SIG-M5 treated with dmso at 0.1 percent for 504 hours (cell line): ENCODE results near the gene NELL2.

Experiments used
- DNase-seq: peaks from one replicate; lab custom pipeline; 2025; ENCODE audit not compliant: unreplicated experiment; lab: John Stamatoyannopoulos, UW

NELL2 gene

DNA sequence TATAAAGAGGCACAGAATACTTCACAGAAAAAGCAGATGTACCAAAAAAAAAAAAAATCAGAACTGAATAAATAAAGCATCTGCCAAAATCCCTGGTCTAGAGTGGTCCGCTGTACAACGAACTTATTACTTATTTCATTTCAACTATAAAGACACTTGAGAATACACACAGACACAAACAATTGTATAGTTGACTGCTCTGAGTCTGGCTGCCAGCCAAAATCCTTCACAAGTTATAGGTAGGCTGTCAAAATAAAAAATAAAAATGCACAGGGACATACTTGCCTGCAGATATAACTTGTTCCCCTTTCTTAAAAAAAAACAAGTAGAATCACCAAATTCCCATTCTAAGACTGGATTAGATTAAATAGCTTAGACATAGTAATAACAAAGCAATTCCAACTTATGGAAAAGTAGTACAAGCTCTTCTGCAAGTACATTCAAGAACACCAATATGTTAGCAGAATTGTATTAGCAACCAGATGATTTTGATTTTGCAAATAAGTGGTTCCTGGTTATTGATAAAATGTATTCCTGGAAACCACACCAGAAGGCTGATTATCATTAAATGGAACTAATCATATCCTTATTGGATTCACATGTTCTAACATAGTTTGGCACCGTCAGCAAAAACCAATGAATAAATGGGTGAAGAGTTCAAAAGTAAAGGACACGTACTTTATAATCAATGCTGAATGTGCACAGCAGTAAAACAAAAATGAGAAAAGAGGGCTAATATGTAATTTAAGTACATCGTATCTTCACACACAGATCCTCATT lies 248.5 kb downstream of the NELL2 start:
- no peak for DNase-seq

DNA sequence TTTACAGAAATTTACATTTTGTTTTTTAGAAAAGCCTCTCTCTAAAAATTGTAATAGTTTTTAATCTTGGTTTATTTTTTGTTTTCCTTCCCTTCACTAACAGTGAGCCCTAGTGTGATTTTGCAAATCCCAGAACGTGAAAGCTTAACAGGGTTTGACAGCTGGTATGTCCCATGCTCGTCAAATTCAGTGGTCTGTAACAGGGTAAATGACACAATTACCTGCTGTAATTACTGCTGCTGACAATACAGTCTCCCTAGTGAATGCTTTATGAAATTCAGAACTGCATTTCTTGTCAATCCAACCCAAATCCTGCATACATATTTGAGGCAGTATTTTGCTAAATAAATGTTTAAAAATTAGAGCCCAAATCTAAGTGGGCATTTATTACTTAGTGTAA lies 249.2 kb downstream of the NELL2 start:
- no peak for DNase-seq

DNA sequence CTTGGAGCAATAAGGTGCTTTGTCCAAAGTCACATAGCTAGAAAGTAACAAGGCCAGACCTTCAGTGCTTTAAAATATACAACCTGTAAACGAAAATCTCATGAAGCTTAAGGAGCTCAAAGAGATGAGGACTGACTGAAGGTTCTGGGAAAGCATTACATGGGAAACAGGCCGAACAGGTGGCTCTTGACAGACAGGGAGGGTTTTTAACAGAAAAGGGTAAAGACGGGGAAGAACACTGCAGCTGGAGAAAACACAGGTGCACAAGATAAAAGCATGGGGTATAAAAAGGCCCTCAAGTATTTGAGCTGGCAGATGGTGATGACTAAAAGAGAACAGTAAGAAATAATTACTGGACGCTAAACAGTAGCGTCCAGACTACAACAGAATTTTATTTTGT lies 257.2 kb downstream of the NELL2 start:
- no peak for DNase-seq

DNA sequence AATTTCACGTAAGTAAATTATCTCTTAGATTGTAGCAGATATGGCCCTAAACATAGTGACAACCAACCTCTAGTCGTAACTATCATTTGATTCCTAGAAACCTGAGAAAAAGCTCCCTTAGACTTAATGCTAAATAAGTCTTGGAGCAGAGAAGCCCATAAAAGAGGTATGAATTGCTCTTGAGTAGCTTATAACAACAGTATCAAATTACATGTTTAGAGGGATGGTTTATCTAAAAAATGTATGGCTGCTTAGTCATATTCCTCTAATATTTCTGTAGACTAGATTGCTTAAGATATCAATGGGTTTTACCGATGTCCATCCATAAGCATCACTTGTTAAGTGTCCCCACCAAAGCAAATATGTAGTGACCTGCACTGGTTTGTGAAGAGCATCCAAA lies 259.7 kb downstream of the NELL2 start:
- DNase-seq, result no peak

DNA sequence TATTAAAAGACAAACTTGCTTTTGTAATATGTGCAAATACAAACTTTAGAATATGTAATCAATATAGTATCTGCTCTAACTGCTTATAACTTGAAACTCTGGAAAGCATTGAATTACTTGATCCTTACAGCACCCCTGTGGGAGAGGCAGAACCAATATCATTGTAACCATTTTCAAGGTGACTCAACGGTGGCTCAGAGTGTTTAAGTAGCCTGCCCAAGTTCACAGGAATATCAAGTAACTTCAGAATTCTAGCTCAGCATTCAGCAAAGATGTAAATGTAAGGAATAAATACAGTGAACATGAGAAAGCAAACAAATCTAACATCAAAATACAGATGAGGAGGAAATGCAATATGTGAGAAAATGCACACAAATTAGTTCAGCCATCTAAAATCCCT lies 264.6 kb downstream of the NELL2 start:
- DNase-seq, result no peak

DNA sequence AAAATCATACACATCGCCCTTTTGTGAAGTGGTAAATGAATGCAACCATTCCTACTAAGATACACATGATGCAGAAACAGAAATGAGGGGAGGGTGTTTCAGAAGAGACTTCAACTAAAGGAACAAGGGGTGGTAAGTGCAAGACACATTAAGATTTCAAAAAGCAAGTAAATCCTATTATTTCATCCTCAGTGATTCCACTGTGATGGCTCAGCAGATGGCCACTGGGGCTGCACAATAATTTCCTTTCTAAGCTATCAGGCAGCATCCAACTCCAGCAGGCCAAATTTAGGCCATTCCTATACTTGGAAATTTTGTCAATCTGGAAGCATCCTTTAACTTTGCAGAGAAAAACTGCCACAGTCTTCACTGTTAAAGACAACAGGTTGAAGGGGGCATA lies 272.4 kb downstream of the NELL2 start:
- DNase-seq, result no peak

DNA sequence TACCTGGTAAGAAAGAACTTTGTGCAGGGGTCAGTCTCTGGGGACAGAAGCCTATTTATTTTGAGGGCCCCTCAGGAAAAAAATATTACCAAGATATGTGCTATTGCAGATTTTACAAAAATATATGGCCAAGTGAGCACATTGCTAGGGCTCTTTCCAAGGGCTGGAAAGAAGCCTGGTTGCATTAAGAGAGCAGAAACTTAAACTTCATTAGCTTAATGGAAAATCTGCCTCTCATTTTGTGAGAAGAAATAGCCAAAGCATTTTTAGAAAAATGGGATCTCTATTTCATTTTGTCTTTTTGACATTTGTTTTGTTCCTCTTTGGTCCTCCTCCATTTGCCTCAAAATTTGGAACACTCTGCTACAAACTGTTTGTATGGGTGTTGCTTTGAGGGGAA lies 283.5 kb downstream of the NELL2 start:
- no peak for DNase-seq

DNA sequence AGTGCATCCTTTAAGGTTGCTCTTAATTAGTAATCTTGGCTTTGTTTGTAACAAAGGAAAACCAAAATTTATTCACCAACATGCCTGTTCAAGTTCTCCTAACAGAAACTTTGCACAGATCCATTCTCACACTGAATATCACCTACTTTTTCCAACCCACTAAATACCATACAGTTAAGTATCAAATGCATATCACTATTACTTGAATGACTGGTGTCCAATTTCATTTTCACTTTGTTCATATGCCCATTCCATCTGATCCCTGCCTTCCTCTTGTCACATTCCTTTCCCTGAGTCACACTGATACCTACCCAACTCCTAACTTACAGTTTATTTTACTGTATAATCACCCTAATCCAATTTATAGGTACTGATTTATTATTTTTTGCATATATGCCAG lies 286.4 kb downstream of the NELL2 start:
- DNase-seq, result no peak

DNA sequence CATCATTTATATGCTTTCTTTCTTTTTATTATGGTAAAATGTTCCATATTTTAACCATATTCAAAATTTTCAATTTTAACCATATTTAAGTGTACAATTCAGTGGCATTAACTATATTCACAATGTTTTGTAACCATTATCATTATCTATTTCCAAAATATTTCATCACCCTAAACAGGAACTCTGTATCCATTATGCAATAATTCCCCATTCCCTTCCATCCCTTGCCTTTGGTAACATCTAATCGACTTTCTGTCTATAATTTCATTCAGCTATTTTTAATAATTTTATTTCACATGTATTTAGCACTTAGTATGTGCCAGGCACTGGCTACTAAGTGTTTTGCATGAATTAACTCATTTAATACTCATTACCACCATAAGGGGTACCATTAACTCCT lies 287.5 kb downstream of the NELL2 start:
- DNase-seq, result no peak

DNA sequence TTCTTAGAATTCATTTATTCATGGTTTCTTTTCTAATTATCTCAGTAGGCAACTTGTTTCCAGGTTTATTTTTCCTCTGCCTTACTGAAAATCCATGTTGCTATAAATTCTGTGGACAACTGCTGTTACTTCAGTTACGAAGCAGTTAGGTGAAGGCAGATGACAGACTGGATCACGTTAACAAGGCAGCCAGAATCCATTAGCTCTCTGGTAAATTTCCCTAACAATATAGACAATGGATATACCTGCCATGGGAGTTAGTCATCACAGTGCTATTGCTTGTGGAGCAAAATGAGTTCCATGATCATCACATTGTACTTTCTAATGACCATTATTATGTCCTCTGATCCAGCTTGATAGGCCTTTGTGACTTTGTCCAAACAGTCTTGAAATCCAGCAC lies 291.5 kb downstream of the NELL2 start:
- no peak for DNase-seq

DNA sequence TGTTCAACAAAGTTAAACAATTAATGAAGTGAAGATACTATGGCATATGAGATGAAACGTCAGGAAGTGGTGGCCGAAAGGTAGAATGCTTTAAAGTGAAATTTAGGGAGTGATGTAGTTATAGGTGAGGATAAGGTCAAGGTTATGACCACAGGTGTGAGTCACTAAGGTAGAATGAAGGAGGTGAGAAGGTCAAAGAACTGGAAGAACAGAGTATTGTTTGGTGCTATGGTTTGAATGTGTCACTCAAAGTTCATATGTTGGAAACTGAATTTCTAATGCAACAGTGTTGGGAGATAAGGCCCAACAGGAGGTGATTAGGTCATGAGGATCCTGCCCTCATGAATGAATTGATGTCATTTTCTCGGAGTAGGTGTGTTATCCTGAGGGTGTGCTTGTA lies 293.6 kb downstream of the NELL2 start:
- no peak for DNase-seq

DNA sequence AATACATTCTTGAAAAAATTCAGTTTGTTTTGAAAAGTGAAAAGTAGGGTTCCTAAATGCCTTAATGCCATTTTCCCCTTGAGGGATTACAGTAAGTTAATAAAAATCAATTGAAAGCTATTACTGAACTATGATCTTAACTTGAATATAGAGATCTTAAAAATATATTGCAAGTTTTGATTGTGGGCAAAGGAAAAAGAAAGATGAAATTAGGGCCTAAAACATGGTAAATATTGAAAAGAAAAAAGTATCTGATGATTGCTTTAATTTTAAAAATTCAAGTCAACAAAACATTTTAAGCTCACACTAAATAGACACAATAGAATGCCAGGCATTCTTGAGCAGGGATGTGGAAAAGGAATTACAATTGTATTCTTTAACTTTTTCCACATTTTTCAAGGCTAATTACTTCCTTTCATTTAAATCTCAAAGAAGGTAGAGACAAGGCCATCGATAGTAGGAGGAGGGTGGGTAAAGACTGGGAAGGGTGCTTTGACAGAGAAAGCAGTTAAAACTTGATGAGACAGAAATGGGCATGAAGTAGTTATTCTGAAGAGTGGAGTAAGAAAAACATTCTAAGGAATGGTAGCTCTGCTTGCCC lies 294.4 kb downstream of the NELL2 start:
- DNase-seq, result no peak

DNA sequence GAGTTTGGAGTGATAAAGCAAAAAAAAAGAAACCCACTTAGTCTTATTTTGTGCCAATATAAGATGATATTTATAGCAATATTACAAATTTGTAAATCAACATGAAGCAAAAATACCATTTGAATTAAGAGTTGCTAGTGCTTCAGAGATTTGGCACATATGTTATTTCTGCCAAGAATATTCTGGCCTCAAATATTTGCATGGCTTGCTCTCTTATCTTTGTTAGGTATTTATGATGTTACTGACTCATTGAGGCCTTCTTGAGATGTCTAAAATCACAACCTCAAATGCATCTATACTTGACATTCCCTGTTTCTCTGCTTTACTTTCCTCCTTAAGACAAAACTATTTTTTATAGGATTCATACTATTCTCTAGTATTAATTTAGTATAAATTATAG lies 301.5 kb downstream of the NELL2 start:
- DNase-seq, result no peak

DNA sequence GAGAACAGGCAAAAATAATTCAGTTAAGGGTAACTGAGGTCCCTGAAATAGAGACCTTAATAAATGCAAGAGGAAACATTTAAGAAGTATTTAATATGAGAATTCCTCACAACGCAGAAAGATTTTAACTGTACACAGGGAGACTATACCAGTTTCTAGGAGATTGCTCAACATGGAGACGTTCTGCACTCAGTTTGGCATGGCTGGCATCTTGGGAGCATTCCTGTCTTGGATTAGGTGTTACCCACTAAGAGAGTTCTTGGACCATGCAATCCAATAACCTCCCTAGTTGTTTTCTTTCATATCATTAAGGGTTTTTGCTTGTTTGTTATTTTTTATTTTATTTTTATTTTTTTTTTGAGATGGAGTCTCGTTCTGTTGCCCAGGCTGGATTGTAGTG lies 302.4 kb downstream of the NELL2 start:
- no peak for DNase-seq

DNA sequence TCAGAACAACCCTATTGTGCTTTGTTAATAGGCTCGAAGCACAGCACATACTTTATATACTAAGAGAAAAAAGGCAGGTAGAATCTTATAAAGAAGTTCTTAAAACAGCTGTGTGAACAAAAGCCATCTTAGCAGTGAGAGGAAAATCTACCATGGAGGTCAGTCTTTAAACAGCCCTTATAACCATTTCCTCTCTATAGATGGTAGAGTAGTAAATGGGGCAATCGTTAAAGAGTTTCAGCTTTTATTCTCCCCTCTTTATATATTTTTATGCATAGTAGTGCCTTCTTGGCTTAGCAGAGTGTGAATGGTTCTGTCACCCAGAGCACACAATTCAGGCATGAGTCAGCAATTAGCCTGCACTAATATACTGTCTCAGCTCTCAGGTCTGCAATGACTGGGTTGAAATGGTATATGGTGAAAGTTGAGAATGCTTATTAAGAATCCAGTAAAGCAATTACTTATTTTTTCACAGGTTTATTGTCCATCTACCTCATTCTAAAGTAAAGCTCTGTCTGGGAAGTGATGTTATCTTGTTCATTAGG lies 305.0 kb downstream of the NELL2 start:
- no peak for DNase-seq

DNA sequence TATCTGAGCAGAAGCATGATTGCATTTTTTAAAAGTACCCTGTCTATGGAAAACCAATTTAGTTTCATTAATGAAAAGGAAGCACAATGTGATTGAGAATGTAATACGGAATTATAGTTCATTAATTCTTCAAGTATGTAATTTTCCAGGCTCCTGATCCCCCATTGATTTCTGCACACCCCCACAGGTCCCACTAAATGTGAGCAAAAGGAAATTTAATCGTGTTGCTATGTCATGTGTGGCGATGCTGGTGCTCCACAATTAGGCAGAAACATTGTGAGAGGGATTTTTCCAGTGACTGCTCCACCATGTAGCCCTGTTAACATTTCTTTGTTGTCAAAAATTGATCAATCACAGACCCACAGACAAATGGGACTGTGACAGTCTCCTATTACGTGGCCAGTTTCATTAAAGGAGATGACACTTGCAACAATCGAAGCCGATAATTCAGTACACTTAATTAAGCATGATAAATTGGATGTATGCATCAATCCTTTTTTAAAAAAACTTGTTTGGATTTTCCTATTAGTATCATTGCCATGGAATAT lies 306.0 kb downstream of the NELL2 start:
- no peak for DNase-seq

DNA sequence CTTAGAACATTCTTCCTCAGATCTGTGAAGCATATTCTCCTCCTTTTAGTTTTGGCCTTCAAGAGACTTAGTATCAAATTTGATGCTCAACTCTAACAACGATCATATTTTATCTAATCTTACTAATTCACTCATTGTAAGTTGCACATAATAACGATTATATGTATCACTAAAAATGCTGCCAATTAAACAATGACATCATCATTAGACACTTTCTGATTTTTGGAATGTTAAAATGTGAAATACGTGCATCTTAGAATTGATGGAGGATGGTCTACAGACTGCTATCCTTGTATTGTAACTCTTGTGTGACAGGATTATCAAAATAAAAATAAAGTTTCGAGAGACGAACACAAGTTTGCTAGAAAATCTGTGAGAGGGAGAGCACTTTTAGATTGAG lies 311.0 kb downstream of the NELL2 start:
- no peak for DNase-seq

DNA sequence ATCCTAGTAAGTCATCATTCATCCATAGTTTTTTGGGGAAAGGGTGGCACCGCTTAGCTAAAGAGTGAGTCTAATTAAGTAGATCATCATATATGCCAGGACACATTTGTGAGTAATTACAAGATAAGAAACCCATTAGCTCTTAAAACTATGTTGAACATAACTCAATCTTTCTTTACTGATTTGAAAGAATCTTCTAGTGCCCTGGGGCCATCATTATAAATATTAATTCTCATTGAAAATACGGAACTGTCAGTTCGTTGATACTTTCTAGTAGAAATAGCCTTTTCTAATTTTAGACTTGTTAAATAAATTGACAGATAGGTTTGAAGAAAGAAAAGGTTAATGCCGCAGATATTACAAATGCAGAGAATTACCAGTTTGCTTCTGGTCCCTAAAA lies 312.6 kb downstream of the NELL2 start:
- no peak for DNase-seq

DNA sequence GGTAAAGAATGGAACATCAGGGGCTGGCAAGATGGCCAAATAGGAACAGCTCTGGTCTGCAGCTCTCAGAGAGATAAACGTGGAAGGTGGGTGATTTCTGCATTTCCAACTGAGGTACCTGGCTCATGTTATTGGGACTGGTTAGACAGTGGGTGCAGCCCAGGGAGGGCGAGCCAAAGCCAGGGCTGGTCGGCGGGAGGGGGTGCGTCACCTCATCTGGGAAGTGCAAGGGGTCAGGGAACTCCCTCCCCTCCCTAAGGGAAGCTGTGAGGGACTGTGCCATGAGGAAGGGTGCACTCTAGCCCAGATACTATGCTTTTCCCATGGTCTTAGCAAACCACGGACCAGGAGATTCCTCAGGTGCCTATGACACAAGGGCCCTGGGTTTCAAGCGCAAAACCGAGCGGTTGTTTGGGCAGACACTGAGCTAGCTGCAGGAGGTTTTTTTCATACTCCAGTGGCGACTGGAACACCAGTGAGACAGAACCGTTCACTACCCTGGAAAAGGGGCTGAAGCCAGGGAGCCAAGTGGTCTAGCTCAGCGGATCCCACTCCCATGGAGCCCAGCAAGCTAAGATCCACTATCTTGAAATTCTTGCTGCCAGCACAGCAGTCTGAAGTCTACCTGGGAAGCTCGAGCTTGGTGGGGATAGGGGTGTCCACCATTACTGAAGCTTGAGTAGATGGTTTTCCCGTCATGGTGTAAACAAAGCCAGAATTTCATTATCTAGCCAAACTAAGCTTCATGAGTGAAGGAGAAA lies 317.6 kb downstream of the NELL2 start:
- DNase-seq, result no peak

DNA sequence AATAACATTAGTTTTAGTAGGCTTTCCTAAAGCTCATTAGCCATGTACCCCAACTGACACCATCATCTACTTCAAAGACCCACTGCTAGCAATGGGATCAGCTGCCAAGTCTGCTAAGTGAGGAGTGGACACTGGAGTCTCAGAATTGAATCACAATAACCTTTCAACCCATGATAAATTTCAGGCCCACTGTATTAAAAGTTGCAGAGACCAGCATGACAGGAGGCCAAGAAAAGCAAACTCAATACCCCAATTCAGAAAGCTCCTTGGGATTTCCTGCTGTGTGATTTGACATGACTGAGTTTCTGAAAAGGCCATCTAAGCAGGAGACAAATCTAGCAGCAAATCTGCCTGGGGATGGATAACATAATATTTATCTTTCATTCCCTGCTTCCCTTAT lies 320.7 kb downstream of the NELL2 start:
- no peak for DNase-seq

DNA sequence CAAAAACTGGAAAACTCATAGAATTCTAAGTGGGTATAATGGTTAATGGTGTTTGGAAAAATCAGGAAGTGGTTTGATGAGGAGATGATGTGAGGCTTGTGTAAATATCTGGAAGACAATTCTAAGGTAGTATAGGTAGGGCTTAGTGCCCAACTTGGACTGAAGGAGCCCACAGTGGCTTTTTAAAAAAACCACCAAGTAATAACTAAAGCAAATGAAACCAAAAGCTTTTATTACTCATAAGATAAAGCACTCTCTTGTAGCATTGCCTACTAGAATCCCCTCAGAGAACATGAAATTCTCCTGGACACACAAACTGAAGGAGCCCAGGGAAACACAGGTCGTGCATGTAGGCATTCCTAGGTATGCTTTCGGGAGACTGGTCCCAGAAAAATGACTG lies 324.5 kb downstream of the NELL2 start:
- no peak for DNase-seq

DNA sequence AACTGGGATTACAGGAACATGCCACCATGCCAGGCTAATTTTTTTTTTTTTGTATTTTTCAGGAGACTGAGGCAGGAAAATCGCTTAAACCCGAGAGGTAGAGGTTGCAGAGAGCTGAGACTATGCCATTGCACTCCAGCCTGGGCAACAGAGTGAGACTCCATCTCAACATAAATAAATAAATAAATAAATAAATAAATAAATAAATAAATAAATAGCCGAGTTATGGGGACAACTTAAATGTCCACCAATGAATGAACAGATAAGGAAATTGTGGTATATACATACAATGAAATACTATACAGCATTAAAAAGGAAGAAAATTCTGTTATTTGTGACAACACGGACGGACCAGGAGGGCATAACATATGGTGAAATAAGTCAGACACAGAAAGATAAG lies 325.7 kb downstream of the NELL2 start:
- DNase-seq, result no peak
